ENCODE results near the gene PKP2. TPM values are rescaled to one million over a fixed set of nuclear protein-coding genes. Genes with fewer than 3 reads are reported as not detected.
A peak's percentile ranks its signal among the peaks of the same experiment; 100 is the strongest.

Gene PKP2
- total and polyA plus RNA-seq, 11 donors, result 111 to 576 (median 368) TPM

GRCh38 chr12:32822344-32822743 is 74.2 kb downstream of the PKP2 start:
- H3K27ac ChIP-seq, result peak overlapping the region; percentile 27 to 96 (median 81)
- TF ChIP-seq POLR2A (IDR thresholded peaks at IDR 0.05) (no peak), CTCF (IDR thresholded peaks at IDR 0.05) (no peak)
- no peak overlapping the region for H3K4me3 ChIP-seq
- peaks cover 0 to 49% (median 14%) of the 10 kb centered on the region in 12 donors for H3K4me1 ChIP-seq
- H3K9me3 ChIP-seq, result no peaks in the 10 kb centered on the region
- no peak for ATAC-seq
- H3K27me3 ChIP-seq, result no peaks in the 10 kb centered on the region
- intact Hi-C loops (cut with DNase I), result loop anchor here in 3 of 10 donors (5.0 kb wide), 1 partner anchor 55 kb away; no protein-coding TSS in a partner anchor
- DNase-seq, result no peak
- WGBS, 4 donors, result 44 to 52% (median 50%) methylated on average over 5 of the region's 5 CpGs
- H3K36me3 ChIP-seq, result peaks cover 0 to 35% (median 0%) of the 10 kb centered on the region in 9 donors

- peak overlapping the region in 4 of 12 donors; percentile 21 to 47 (median 40) for H3K4me3 ChIP-seq
- H3K9me3 ChIP-seq, result no peaks in the 10 kb centered on the region
- H3K36me3 ChIP-seq, result peaks cover 0 to 40% (median 0%) of the 10 kb centered on the region in 9 donors
- ATAC-seq, result peak; percentile 86 to 88 (median 87)
- no peak for DNase-seq
- intact Hi-C loops (cut with DNase I), result loop anchor here in 4 of 10 donors (2.0 to 5.0 kb wide), 2 partner anchors 55 to 56 kb away; no protein-coding TSS in a partner anchor
- 12 to 29% (median 25%) methylated on average over 2 of the region's 2 CpGs for WGBS, 4 donors
- no peaks in the 10 kb centered on the region for H3K27me3 ChIP-seq
- peaks cover 0 to 47% (median 14%) of the 10 kb centered on the region in 12 donors for H3K4me1 ChIP-seq
- peak overlapping the region; percentile 58 to 96 (median 81) for H3K27ac ChIP-seq
- TF ChIP-seq POLR2A (IDR thresholded peaks at IDR 0.05), result no peak
- TF ChIP-seq CTCF (IDR thresholded peaks at IDR 0.05), result no peak
These were observed 74.9 kb downstream of the PKP2 start for GRCh38 chr12:32821710-32822109.

- ATAC-seq (peak; percentile 35 to 54 (median 40)), DNase-seq (peak in 2 of 5 donors; percentile 15 to 42)
- WGBS, 4 donors, result 30 to 41% (median 34%) methylated on average over 8 of the region's 8 CpGs
- Histone ChIP-seq H3K4me3 (peak overlapping the region in 7 of 12 donors; percentile 15 to 47 (median 35)), H3K4me1 (peaks cover 0 to 45% (median 14%) of the 10 kb centered on the region in 12 donors), H3K27ac (peak overlapping the region; percentile 58 to 96 (median 81)), H3K27me3 (no peaks in the 10 kb centered on the region), H3K9me3 (no peaks in the 10 kb centered on the region), H3K36me3 (peaks cover 0 to 45% (median 0%) of the 10 kb centered on the region in 9 donors)
- no peak for TF ChIP-seq CTCF (IDR thresholded peaks at IDR 0.05)
- no peak for TF ChIP-seq POLR2A (IDR thresholded peaks at IDR 0.05)
- intact Hi-C loops (cut with DNase I), result loop anchor here in 4 of 10 donors (2.0 to 5.0 kb wide), 2 partner anchors 56 kb away; no protein-coding TSS in a partner anchor
These were observed 75.3 kb downstream of the PKP2 start for GRCh38 chr12:32821293-32821692.

GRCh38 chr12:32820376-32820931 is 76.1 kb downstream of the PKP2 start:
- Histone ChIP-seq H3K4me3 (peak overlapping the region in 9 of 12 donors; percentile 11 to 47 (median 33)), H3K9me3 (no peaks in the 10 kb centered on the region), H3K36me3 (peaks cover 0 to 53% (median 0%) of the 10 kb centered on the region in 9 donors), H3K4me1 (peaks cover 0 to 43% (median 14%) of the 10 kb centered on the region in 12 donors), H3K27me3 (no peaks in the 10 kb centered on the region), H3K27ac (peak overlapping the region; percentile 58 to 96 (median 81))
- intact Hi-C loops (cut with DNase I), result loop anchor here in 4 of 10 donors (2.0 to 5.0 kb wide), 2 partner anchors 56 to 57 kb away; no protein-coding TSS in a partner anchor
- DNase-seq (peak in 1 of 5 donors; percentile 62), ATAC-seq (peak in 3 of 4 donors; percentile 5 to 47 (median 20))
- WGBS, 4 donors, result 48 to 58% (median 55%) methylated on average over 2 of the region's 2 CpGs
- no peak for TF ChIP-seq POLR2A (IDR thresholded peaks at IDR 0.05)
- TF ChIP-seq CTCF (IDR thresholded peaks at IDR 0.05), result no peak
